Inflammatory macrophage treated with lipopolysaccharide for 1 hour (primary cell): Measurements from ENCODE around the gene MAS1.
"Not testable (repeated sequence)": the region's sequence is repeated elsewhere in the genome, so short reads cannot be mapped to it uniquely, and the experiment has no call there.

Experiments
- DNase-seq, 2 donors: peaks; one replicate each; pipeline ENCODE4 v3.0.0-alpha.2; 2020 to 2022

Gene MAS1

DNA sequence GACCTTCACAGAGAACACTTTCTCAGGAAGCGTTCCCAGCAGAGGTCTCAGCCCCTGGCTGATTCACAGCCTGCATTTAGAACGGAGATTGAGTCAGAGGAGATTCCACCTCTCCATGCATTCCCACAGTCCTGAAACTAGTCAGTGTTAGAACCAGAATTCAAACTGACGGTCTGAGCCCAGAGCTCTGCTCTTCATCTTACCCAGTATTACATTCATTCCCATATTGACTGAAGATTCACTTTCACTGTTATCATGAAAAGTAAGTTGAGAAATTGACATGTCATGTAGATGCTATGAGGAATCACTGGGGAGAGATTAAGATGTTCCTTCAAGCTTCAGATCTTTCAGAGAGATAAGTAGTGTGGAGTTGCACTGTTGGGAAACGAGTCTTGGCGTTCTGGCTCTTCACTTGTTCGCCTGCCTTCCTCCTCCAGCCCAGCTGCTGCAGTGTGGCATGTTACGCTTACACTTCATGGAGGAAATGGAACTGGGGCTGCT lies 28.3 kb downstream of the MAS1 start:
- no peak for DNase-seq

- no peak for DNase-seq
These were observed 29.0 kb downstream of the MAS1 start for GRCh38 chr6:159919800-159920199.

GRCh38 chr6:159924150-159924549 lies 33.4 kb downstream of the MAS1 start:
- not testable (repeated sequence) for DNase-seq

DNA sequence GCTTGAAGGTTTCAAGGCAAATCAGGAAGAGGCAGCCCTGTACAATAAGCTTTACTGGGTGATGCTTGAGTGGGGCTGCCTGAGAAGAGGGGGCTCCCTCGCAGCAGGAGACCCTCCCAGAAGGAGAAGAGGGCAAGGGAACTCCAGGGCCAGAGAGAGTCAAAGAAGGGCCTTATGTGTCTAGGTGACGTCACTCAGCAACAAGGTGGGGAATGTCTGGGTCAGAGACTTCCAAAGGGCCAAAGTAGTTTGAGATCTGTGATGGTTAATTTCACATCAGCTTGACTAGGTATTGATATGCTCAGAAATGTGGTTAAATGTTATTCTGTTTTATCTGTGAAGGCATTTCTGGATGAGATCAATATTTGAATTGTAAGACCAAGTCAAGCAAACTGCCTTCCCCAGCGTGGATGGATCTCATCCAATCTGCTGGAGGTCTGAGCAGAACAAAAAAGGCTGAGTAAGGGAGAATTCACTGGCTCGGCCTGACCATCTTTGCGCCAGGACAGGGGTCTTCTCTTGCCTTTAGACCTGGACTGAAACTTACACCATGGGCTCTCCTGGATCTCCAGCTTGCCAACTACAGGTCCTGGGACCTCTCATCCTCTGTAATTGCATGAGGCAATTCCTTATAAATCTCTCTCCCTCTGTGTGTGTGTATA lies 35.9 kb downstream of the MAS1 start:
- DNase-seq = no peak

DNA sequence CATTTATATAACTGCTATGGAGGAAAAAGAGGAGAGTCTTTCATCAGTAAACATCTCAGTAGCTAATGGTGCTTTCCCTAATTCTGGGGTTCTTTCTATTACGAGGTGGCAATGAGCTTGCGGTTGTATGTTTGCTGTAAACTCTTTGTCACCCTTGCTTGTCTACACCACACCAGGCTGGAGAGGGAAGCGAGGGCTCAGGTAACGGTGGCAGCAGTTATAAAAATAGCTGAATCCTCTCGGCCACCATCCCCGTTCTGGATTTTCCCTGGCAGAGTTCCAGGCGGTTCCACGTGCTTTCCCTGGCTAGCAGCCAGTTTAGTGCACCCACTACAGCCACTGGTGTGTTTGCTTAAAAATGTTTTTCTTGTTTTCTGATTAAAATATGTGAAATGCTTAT lies 39.0 kb downstream of the MAS1 start:
- no peak for DNase-seq

DNA sequence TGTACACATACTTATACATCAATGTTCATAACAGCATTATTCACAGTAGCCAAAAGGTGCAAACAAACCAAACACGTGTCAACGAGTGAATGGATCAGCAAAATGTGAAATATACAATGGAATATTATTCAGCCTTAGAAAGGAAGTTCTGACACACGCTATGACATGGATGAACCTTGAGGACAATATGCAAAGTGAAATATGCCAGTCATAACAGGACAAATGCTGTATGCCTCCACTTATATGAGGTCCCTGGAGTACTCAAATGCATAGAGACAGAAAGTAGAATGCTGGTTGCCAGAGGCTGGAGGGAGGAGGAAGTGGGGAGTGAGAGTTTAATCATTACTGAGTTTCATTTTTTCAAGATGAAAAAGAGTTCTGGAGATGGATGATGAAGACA lies 40.3 kb downstream of the MAS1 start:
- no peak for DNase-seq

DNA sequence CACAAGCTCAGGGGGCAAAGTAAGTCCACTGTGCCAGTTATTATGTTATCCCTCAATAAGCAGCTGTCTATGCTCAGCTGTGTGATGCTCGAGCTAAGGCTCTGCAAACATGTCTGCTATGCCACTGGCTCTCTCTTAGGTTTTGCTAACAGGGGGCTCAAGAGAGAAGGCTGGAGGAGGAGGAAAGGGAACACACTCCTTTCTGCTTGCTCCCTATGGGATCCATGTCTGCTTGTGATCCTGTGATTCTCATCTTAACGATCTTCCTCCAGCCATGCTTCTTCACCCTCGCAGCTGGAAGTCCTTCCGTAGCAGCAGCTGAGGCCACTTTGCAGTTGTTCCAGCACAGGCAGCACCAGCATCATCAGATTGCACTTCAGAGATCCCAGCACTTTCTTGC lies 41.1 kb downstream of the MAS1 start:
- DNase-seq = no peak

DNA sequence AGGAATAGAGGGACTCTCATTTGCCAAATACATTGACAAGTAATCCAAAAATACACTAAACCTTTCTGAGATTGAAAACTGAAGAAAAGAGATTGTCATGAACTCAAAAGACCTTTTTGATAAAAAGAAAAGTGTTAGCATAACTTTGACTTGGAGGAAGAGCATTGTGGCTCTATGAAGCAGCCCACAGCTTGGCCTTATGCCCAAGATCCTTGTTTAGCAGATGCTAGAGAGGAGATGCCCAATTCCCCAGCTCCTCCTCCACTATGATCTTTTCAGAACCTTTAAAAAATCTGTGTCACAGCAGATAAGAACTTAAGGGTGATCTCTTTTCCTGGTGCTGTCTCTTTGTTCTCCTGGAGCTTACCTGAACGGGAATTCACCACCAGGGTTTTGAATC lies 42.3 kb downstream of the MAS1 start:
- DNase-seq = no peak

DNA sequence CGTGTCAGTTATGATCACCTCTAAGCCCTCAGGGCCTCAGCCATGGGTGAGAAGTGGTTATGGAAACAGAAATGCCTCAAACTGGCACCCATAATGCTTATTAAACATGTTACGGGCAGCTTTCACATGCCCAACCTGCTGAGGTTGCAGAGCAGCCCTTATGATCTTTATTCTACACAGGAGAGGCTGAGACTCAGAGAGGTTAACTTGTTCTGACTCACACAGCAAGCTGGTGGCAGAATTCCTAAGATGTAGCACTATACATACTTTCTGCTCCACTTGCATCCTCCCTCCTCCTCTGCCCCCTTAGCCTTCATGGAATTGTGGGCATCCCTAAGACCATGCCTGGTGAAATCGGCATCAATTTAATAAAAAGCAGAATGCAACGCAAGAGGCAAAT lies 43.4 kb downstream of the MAS1 start:
- no peak for DNase-seq

GRCh38 chr6:159935065-159935464 lies 44.3 kb downstream of the MAS1 start:
- DNase-seq = no peak

- no peak for DNase-seq
These were observed 44.8 kb downstream of the MAS1 start for GRCh38 chr6:159935633-159936032.

DNA sequence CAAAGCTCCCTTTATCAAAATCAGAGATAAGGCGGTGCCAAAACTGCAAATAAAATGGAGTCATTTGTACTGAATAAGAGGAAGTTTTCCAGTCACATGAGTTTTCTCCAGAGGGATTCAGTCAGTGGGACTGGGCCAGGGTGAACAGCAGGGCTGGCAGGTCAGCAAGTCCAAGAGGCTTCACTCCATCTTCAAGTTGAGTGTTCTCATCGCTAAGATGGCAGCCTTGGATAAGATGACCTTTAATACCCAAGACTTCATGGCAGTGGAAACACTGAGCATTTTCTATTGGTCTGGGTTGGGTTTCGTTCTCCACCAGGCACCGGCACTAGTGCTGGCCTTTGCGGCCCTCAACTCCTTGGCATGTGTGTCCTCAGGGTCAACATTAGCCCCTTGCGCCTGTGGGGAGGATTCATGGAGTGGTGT lies 48.8 kb downstream of the MAS1 start:
- no peak for DNase-seq
